ENCODE data around the gene PRCP.
A peak's percentile ranks its signal among the peaks of the same experiment; 100 is the strongest.

The PRCP gene

GRCh38 chr11:82908311-82908710 is 8.1 kb upstream of the PRCP start:
- no peak for DNase-seq (ENCODE audit: extremely low read depth in 1 of 2, low read depth in 1 of 2)

DNA sequence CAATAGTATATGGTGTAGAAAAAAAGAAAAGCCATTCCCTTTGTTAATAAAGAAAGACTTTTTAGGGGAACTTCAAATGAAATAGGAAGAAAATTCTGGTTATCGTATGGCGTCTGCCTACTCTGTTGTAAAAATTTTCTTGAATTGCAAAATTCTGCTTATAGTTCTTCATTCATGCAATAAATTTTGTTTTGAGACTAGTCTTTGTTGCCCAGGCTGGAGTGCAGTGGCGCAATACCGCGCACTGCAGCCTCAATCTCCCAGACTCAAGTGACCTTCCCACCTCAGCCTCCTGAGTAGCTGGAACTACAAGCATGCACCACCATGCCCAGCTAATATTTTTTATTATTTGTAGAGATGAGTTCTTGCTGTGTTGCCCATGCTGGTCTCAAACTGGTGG is 7.1 kb upstream of the PRCP start:
- no peak for DNase-seq (ENCODE audit: extremely low read depth in 1 of 2, low read depth in 1 of 2)

- DNase-seq (ENCODE audit: extremely low read depth in 1 of 2, low read depth in 1 of 2) = no peak
Measured at GRCh38 chr11:82906931-82907330, 6.7 kb upstream of the PRCP start.

GRCh38 chr11:82906236-82906635 is 6.0 kb upstream of the PRCP start:
- no peak for DNase-seq (ENCODE audit: extremely low read depth in 1 of 2, low read depth in 1 of 2)

GRCh38 chr11:82903843-82904586 is 3.8 kb upstream of the PRCP start:
- no peak for DNase-seq (ENCODE audit: extremely low read depth in 1 of 2, low read depth in 1 of 2)

- no peak for DNase-seq (ENCODE audit: extremely low read depth in 1 of 2, low read depth in 1 of 2)
Measured at GRCh38 chr11:82902880-82903279, 2.6 kb upstream of the PRCP start.

GRCh38 chr11:82901922-82902485 is 1.8 kb upstream of the PRCP start:
- no peak for DNase-seq (ENCODE audit: extremely low read depth in 1 of 2, low read depth in 1 of 2)

DNA sequence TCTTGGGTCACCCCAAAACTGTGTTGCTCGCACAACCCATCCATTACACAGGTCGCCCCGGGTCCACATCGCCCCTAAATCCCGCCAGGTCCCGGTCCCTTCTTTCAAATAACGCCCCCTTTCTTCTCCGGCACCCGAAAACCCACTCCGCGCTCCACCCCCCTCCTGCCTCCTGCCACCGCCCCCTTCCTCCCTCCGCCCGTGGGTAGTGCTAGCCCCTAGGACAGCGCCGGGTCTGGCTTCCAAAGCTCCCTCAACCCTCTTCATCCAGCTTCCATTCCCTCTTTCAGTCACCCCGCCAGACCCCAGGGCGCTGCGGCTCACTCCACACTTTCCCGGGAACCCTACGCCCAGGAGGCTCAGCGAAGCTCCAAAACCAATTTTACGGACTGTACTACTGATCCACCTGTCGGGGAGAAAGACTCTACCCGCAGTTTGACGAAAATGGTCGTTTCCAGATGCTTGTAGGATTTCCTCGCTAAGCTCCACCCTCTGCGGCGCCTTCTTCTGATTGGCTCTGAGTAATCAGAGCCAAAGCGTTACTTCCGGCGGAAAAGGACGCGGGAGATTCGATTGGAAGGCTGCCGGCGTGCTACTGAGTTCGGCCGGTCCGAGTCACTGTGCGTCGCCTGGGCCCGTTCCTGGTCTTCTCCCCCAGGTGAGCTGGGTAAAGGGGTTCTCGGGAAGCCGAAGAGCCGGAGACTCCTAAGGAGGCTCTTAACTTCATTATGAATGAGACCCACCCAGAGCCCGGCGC is 1.1 kb upstream of the PRCP start, which contains the start of gene DDIAS:
DDIAS (plus strand) TSS at position 572 of the 757 bp plus-strand sequence. CDS start 13,003 bp downstream, outside the sequence.
- peak; percentile 76 to 94 for DNase-seq (ENCODE audit: extremely low read depth in 1 of 2, low read depth in 1 of 2)

GRCh38 chr11:82899957-82900276 is 313 bp downstream of the PRCP start:
- no peak for DNase-seq (ENCODE audit: extremely low read depth in 1 of 2, low read depth in 1 of 2)

GRCh38 chr11:82899186-82899820 is 927 bp downstream of the PRCP start:
- DNase-seq (ENCODE audit: extremely low read depth in 1 of 2, low read depth in 1 of 2) = no peak

- DNase-seq (ENCODE audit: extremely low read depth in 1 of 2, low read depth in 1 of 2) = no peak
Measured at GRCh38 chr11:82898241-82898640, 2.0 kb downstream of the PRCP start.

GRCh38 chr11:82896183-82896582 is 4.0 kb downstream of the PRCP start:
- no peak for DNase-seq (ENCODE audit: extremely low read depth in 1 of 2, low read depth in 1 of 2)

DNA sequence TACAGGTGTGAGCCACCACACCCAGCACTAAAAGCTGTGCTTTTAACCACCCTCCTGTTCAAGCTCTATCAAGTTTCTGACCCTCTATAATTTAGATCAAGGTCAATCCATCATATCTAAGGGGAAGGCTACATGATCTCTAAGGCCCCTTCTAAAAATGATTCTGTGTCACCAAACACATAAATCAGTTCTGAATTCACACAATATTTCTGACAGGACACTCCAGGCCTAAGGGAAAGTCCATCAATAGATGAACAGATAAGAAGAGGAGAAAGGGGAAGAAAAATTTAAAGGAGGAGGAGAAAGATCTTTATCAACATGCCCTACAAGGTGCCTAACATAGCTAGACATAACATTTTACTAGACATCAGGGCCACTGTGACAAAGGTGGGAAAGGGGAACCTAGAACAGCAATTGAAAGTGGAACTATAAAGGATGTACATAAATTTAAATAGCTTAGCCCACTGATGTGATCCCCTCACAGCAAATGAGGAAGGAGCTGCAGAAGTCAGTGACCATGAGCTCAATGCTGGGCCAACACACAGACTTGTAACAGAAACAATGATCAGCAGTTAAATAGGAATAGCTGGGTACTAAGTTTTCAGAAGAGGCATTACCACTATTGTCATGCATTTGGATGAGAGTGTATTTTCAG is 4.7 kb downstream of the PRCP start:
- no peak for DNase-seq (ENCODE audit: extremely low read depth in 1 of 2, low read depth in 1 of 2)

DNA sequence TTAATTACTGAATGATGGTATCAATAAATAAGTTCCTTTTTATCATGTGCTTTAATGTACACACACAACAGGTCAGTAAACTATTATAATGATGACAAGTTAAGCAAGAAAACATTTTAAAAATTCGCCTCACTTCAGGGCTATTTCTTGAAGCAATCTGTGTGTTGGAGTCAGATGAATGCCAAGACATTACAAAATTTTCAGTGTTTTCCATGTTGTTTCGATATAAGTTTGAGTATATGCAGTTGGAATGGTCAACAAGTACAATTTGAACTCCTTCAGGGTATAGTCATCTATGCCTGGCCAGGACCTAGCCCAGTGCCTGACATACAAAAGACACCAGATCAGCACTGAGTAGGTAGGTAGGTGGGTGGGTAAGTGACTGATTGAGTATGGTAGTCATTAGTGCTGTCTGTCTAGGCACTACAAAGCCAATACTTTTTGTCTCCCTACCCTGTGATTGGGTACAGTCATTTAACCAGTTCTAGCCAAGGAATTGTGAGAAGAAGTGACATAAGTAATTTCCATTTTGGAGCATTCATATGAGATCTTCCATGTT is 7.5 kb downstream of the PRCP start:
- DNase-seq (ENCODE audit: extremely low read depth in 1 of 2, low read depth in 1 of 2) = no peak

DNA sequence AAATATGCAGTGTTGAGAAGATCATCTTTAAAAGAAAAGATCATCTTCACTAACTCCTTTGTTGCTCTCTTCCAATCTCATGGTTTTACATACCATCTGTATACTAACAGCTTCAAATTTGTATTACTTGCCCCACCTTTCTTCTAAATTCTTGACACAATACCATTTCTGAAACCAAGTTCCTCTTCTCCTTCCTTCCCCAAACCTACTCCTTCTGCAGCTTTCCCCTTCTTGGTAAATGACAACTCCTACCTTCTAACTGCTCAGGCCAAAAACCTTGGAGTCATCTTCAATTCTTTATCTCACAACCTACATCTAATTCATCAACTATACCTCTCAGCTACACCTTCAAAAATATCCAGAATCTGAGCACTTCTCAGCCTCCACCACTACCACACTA is 9.3 kb downstream of the PRCP start:
- no peak for DNase-seq (ENCODE audit: extremely low read depth in 1 of 2, low read depth in 1 of 2)

DNA sequence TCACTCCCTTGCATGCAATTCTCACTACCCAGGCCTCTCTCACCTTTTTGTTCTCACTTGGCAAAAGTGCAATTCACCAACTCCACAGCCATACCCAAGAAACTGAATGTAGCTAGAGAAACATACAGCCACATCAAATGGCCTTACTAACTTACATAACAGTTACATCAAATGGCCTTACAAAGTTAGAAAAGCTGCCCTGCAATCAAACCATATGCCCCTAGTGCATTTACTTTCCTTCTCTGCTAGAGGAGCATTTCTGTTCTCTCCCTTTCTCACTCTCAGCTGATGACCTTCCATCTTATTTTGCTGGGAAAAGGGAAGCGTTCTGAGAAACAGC is 10.3 kb downstream of the PRCP start:
- DNase-seq (ENCODE audit: extremely low read depth in 1 of 2, low read depth in 1 of 2) = no peak

- DNase-seq (ENCODE audit: extremely low read depth in 1 of 2, low read depth in 1 of 2) = no peak
Measured at GRCh38 chr11:82889133-82890001, 10.9 kb downstream of the PRCP start.

DNA sequence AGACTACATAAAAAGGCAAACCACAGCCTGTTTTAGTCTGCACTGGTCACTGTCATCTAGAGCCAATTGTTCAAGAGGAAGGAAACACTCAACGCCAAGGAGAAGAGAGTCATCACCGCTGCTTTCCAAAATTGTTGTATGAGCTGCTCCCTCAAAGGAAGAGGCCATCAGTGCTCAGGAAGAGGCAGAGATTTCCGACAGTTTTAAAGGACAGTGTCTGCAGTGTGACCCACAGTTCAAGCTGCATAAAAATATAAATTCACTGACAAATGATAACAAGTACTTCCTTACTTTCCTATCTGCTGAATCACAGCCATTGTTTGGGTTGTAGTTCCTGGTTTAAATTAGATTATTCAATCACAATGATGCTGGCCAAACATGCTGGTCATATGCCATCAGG is 16.4 kb downstream of the PRCP start:
- no peak for DNase-seq (ENCODE audit: extremely low read depth in 1 of 2, low read depth in 1 of 2)

GRCh38 chr11:82874646-82875523 is 25.3 kb downstream of the PRCP start:
- DNase-seq (ENCODE audit: extremely low read depth in 1 of 2, low read depth in 1 of 2) = no peak

Measured in stimulated activated CD8-positive, alpha-beta memory T cell treated with anti-CD3 and anti-CD28 coated beads, Interleukin-7, amount 100 ng/mL, for 48 hours (primary cell).